IMR-90 (cell line): ENCODE results near the gene NCOA5. TPM values are rescaled to one million over a fixed set of nuclear protein-coding genes. Genes with fewer than 3 reads are reported as not detected.

Experiments
- ATAC-seq: fragments of 200-7000 bp; cut with Tn5 transposase; 2 replicates; pipeline ENCODE4 v1.9.1; 2020; ENCODE audit warnings: low read depth, mild to moderate bottlenecking, moderate library complexity
- BruUV-seq: library from RNA; stranded (reverse); fragments of 400-500 nt; replicated peaks from 2 replicates; lab custom pipeline; 2021; lab: Mats Ljungman, UMichigan
- CTCF ChIA-PET: fragments of 300-600 bp; formaldehyde crosslinking; extraction: SDS; loops from one replicate; lab custom pipeline; 2021; ENCODE audit warnings: antibody characterized with exemption; lab: Yijun Ruan, JAX
- POLR2A ChIA-PET: fragments of 300-600 bp; sonication (Branson Sonifier 250); formaldehyde crosslinking; loops from one replicate; lab custom pipeline; 2022; ENCODE audit warnings: antibody characterized with exemption; ENCODE audit not compliant: unreplicated experiment; lab: Charles Lee
- DNase-seq: peaks from one replicate; pipeline ENCODE4 v3.0.0; 2013
- H2AFZ ChIP-seq: replicated peaks from 2 replicates; pipeline ENCODE3; 2013; ENCODE audit warnings: low read length, mild to moderate bottlenecking; ENCODE audit not compliant: poor library complexity
- H2AK5ac ChIP-seq: 2 replicates; pipeline ENCODE4 v1.6.1; 2013; ENCODE audit warnings: low read depth, low read length, inconsistent platforms
- H2AK9ac ChIP-seq: replicated peaks from 2 replicates; pipeline ENCODE3; 2013; ENCODE audit warnings: mild to moderate bottlenecking, low read depth, low read length, moderate library complexity; ENCODE audit not compliant: poor library complexity
- H2BK120ac ChIP-seq: 2 replicates; pipeline ENCODE4 v1.6.1; 2013; ENCODE audit warnings: low read depth, low read length, inconsistent platforms
- H2BK15ac ChIP-seq: 3 replicates; pipeline ENCODE4 v1.6.1; 2013; ENCODE audit warnings: low read depth, low read length, inconsistent platforms
- H2BK20ac ChIP-seq: 2 replicates; pipeline ENCODE4 v1.6.1; 2013; ENCODE audit warnings: low read depth, mild to moderate bottlenecking, inconsistent platforms, low read length, moderate library complexity
- H2BK5ac ChIP-seq: 2 replicates; pipeline ENCODE4 v1.6.1; 2013; ENCODE audit warnings: mild to moderate bottlenecking, low read depth, low read length, inconsistent platforms; ENCODE audit not compliant: poor library complexity, severe bottlenecking
- H3K14ac ChIP-seq: replicated peaks from 2 replicates; pipeline ENCODE4 v1.6.1; 2013; ENCODE audit warnings: low read depth, low read length, inconsistent platforms
- H3K18ac ChIP-seq: 2 replicates; pipeline ENCODE4 v1.6.1; 2013; ENCODE audit warnings: low read depth, low read length, control low read depth
- H3K23ac ChIP-seq: 2 replicates; pipeline ENCODE4 v1.6.1; 2013; ENCODE audit warnings: low read depth, low read length, inconsistent platforms
- H3K27ac ChIP-seq: 2 replicates; pipeline ENCODE4 v1.5.1; 2013; ENCODE audit warnings: mild to moderate bottlenecking, control low read depth, low read length; ENCODE audit not compliant: insufficient read depth
- H3K27me3 ChIP-seq: 2 replicates; pipeline ENCODE4 v1.6.1; 2013; ENCODE audit warnings: low read length; ENCODE audit not compliant: control insufficient read depth, insufficient read depth
- H3K36me3 ChIP-seq: 2 replicates; pipeline ENCODE4 v1.6.1; 2013; ENCODE audit warnings: low read length, mixed read lengths; ENCODE audit not compliant: control insufficient read depth, insufficient read depth
- H3K4ac ChIP-seq: 2 replicates; pipeline ENCODE4 v1.6.1; 2013; ENCODE audit warnings: low read depth, low read length, inconsistent platforms
- H3K4me1 ChIP-seq: 2 replicates; pipeline ENCODE4 v1.6.1; 2013; ENCODE audit warnings: low read length, mixed read lengths; ENCODE audit not compliant: control insufficient read depth, insufficient read depth
- H3K4me2 ChIP-seq: 2 replicates; pipeline ENCODE4 v1.6.1; 2013; ENCODE audit warnings: low read depth, mild to moderate bottlenecking, control low read depth, low read length, moderate library complexity
- H3K4me3 ChIP-seq: 2 replicates; pipeline ENCODE4 v1.5.1; 2013; ENCODE audit warnings: low read depth, mild to moderate bottlenecking, control low read depth, low read length, moderate library complexity; ENCODE audit not compliant: insufficient read depth
- H3K56ac ChIP-seq: 2 replicates; pipeline ENCODE4 v1.6.1; 2013; ENCODE audit warnings: low read length, inconsistent platforms; ENCODE audit not compliant: insufficient read depth; ENCODE audit errors: extremely low read depth
- H3K79me1 ChIP-seq, 2 experiments: 2 replicates each; pipeline ENCODE4 v1.6.1; 2013; ENCODE audit warnings: low read length in 2 of 2, inconsistent platforms in 1 of 2, low read depth in 1 of 2
- H3K9ac ChIP-seq: 2 replicates; pipeline ENCODE4 v1.6.1; 2013; ENCODE audit warnings: low read depth, low read length, control low read depth
- H3K9me1 ChIP-seq: 2 replicates; pipeline ENCODE4 v1.6.1; 2013; ENCODE audit warnings: low read length, inconsistent platforms; ENCODE audit not compliant: insufficient read depth
- H3K9me3 ChIP-seq: 2 replicates; pipeline ENCODE4 v1.6.1; 2013; ENCODE audit warnings: low read length; ENCODE audit not compliant: control insufficient read depth, insufficient read depth
- H4K20me1 ChIP-seq: 2 replicates; pipeline ENCODE4 v1.6.1; 2013; ENCODE audit warnings: low read length, inconsistent platforms; ENCODE audit not compliant: insufficient read depth
- H4K5ac ChIP-seq: 2 replicates; pipeline ENCODE4 v1.6.1; 2013; ENCODE audit warnings: mild to moderate bottlenecking, low read depth, low read length, control low read depth
- H4K8ac ChIP-seq, 2 experiments: 2 replicates each; pipeline ENCODE4 v1.6.1; 2013; ENCODE audit warnings: low read depth in 2 of 2, low read length in 2 of 2, control low read depth in 1 of 2, inconsistent platforms in 1 of 2
- H4K91ac ChIP-seq: 2 replicates; pipeline ENCODE4 v1.6.1; 2013; ENCODE audit warnings: low read depth, low read length, inconsistent platforms; ENCODE audit not compliant: insufficient read depth
- BHLHE40 ChIP-seq: fragments of 150-350 bp; IDR thresholded peaks from 2 replicates; pipeline ENCODE4 v1.6.1; 2016; ENCODE audit warnings: mild to moderate bottlenecking, low read depth, low read length
- CEBPB ChIP-seq: IDR thresholded peaks from 2 replicates; pipeline ENCODE4 v1.6.1; 2012; ENCODE audit warnings: low read depth, low read length, improper control_type of control experiment
- CHD1 ChIP-seq: IDR thresholded peaks from 2 replicates; pipeline ENCODE4 v1.6.1; 2012; ENCODE audit warnings: low read depth, low read length, improper control_type of control experiment
- CTCF ChIP-seq: conservative IDR thresholded peaks from 2 replicates; pipeline ENCODE4 v1.5.1; 2012; ENCODE audit warnings: mild to moderate bottlenecking, low read depth, low read length, improper control_type of control experiment
- ELK1 ChIP-seq: fragments of 150-350 bp; IDR thresholded peaks from 2 replicates; pipeline ENCODE4 v1.6.1; 2016; ENCODE audit warnings: low read depth, mild to moderate bottlenecking, low read length, moderate library complexity, borderline replicate concordance
- FOS ChIP-seq: fragments of 150-350 bp; IDR thresholded peaks from 2 replicates; pipeline ENCODE4 v1.6.1; 2016; ENCODE audit warnings: low read depth, low read length
- MAFK ChIP-seq: IDR thresholded peaks from 2 replicates; pipeline ENCODE4 v1.6.1; 2012; ENCODE audit warnings: low read depth, low read length, improper control_type of control experiment
- MAZ ChIP-seq: IDR thresholded peaks from 2 replicates; pipeline ENCODE4 v1.6.1; 2012; ENCODE audit warnings: low read depth, mild to moderate bottlenecking, low read length, improper control_type of control experiment, moderate library complexity, borderline replicate concordance
- MXI1 ChIP-seq: IDR thresholded peaks from 2 replicates; pipeline ENCODE4 v1.6.1; 2012; ENCODE audit warnings: low read depth, mild to moderate bottlenecking, low read length, moderate library complexity, borderline replicate concordance
- NFE2L2 ChIP-seq: fragments of 150-350 bp; IDR thresholded peaks from 2 replicates; pipeline ENCODE4 v1.6.1; 2016; ENCODE audit warnings: low read depth, mild to moderate bottlenecking, low read length
- POLR2A ChIP-seq: IDR thresholded peaks from 2 replicates; pipeline ENCODE4 v1.6.1; 2012; ENCODE audit warnings: mild to moderate bottlenecking, low read depth, low read length
- RAD21 ChIP-seq: IDR thresholded peaks from 2 replicates; pipeline ENCODE4 v1.6.1; 2012; ENCODE audit warnings: low read length, improper control_type of control experiment
- RCOR1 ChIP-seq: IDR thresholded peaks from 2 replicates; pipeline ENCODE4 v1.6.1; 2012; ENCODE audit warnings: mild to moderate bottlenecking, low read length, improper control_type of control experiment; ENCODE audit not compliant: insufficient replicate concordance
- RFX5 ChIP-seq: IDR thresholded peaks from 2 replicates; pipeline ENCODE4 v1.8.0; 2012; ENCODE audit warnings: low read depth, mild to moderate bottlenecking, low read length, moderate library complexity
- SMC3 ChIP-seq: fragments of 150-350 bp; IDR thresholded peaks from 2 replicates; pipeline ENCODE4 v1.6.1; 2016; ENCODE audit warnings: low read depth, mild to moderate bottlenecking, antibody characterized with exemption, low read length, moderate library complexity
- USF2 ChIP-seq: fragments of 150-350 bp; IDR thresholded peaks from 2 replicates; pipeline ENCODE4 v1.6.1; 2017; ENCODE audit warnings: mild to moderate bottlenecking, antibody characterized with exemption, low read length, low read depth
- dilution Hi-C: fragments of 300-500 bp; cut with HindIII; formaldehyde crosslinking; loops from one replicate; pipeline ENCODE4 v1.14.3; 2018; ENCODE audit warnings: low sequenced_read_pairs; ENCODE audit not compliant: unreplicated experiment
- in situ Hi-C: fragments of 300-500 bp; cut with MboI; formaldehyde crosslinking; loops from 3 replicates; pipeline ENCODE4 v1.14.3; 2019; ENCODE audit warnings: low sequenced_read_pairs, inconsistent platforms, mixed read lengths
- intact Hi-C: fragments of 100-400 bp; cut with micrococcal nuclease; formaldehyde crosslinking; loops from 2 replicates; pipeline ENCODE4 v1.10.0; 2022
- polyA plus RNA-seq, 3 experiments: library from polyadenylated mRNA; depleted of rRNA; stranded (reverse); fragments of >200 nt; gene quantifications; 2 replicates each; pipeline ENCODE4 v1.2.3, GENCODE V29; 2012; ENCODE audit warnings: low replicate concordance in 1 of 3
- total RNA-seq: library from RNA; depleted of rRNA; stranded (reverse); fragments of >200 nt; gene quantifications from 2 replicates; pipeline ENCODE4 v1.2.3, GENCODE V29; 2012

The NCOA5 gene
- total and polyA plus RNA-seq, 2 of the 4 experiments (the other 2 are of a cell fraction), result 17.4 to 20.6 TPM

- Histone ChIP-seq H3K4me1 (no peaks in the 10 kb centered on the region), H3K9me3 (no peaks in the 10 kb centered on the region), H3K36me3 (no peaks in the 10 kb centered on the region), H3K9ac (no peak overlapping the region), H3K79me1 (no peaks in the 10 kb centered on the region), H2AFZ (no peak overlapping the region), H3K56ac (no peak overlapping the region), H2BK120ac (no peak overlapping the region), H3K18ac (no peak overlapping the region), H2BK15ac (no peak overlapping the region), H3K27me3 (peaks cover 5% of the 10 kb centered on the region; the same call in 1 of the 2 replicates), H2BK5ac (no peak overlapping the region), H3K27ac (no peak overlapping the region), H2AK9ac (no peak overlapping the region), H3K14ac (no peak overlapping the region), H4K91ac (no peak overlapping the region), H3K4ac (no peak overlapping the region), H3K4me3 (no peak overlapping the region), H3K9me1 (no peaks in the 10 kb centered on the region; the same call in 1 of the 2 replicates), H3K4me2 (no peak overlapping the region), H2AK5ac (no peak overlapping the region), H2BK20ac (no peak overlapping the region), H3K23ac (no peak overlapping the region), H4K5ac (no peak overlapping the region), H4K20me1 (peaks cover 3% of the 10 kb centered on the region; the same call in 1 of the 2 replicates), H4K8ac (no peak overlapping the region)
- no peak for ATAC-seq
- ChIA-PET POLR2A (no interaction called here), CTCF (no interaction called here)
- intact Hi-C loops, result no loop called here
- in situ Hi-C loops, result no loop called here
- TF ChIP-seq POLR2A (no peak), CHD1 (no peak), CTCF (no peak), MXI1 (no peak), FOS (no peak), RFX5 (no peak), BHLHE40 (no peak), CEBPB (no peak), USF2 (no peak), ELK1 (no peak), MAFK (no peak), MAZ (no peak), SMC3 (no peak), RCOR1 (no peak), NFE2L2 (no peak), RAD21 (no peak)
- dilution Hi-C loops, result no loop called here
- no peak for DNase-seq
- BruUV-seq, result no TSS peak
These were observed 38.9 kb downstream of the NCOA5 start for GRCh38 chr20:46050885-46051284.
